Measurements from ENCODE around the gene SLC24A3.

SLC24A3 gene

DNA sequence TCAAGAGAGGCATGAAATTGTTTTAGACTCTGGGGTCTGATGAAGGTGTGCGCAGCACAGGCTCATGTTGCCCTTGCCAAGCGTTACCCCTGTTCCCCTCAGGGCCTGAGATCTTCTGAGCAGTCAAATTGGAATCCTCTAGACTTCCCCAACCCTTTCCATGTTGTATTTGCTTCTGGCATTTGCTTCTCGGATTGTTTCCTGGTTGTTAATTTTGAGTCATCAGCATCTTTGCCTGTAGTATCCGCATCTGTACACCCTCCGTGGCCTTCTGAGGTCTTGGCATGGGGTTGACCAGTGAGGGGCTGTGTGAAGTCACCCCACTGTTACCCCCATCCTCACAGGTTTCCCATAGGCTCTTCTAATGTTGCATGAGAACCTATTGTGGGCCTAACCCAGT lies 40.9 kb downstream of the SLC24A3 start:
- Histone ChIP-seq H3K4me1 (ENCODE audit: control insufficient read depth, low read length) (no peaks in the 10 kb centered on the region), H3K9me2 (replicated peaks; ENCODE audit: control insufficient read depth, low read length) (no peaks in the 10 kb centered on the region), H3K27me3 (ENCODE audit: control insufficient read depth, low read length) (no peaks in the 10 kb centered on the region), H3K4me2 (ENCODE audit: low read length) (no peak overlapping the region), H3K36me3 (ENCODE audit: control insufficient read depth, low read length) (no peaks in the 10 kb centered on the region), H3K27ac (ENCODE audit: low read depth, low read length) (no peak overlapping the region), H3K4me3 (ENCODE audit: low read length) (no peak overlapping the region), H4K20me1 (ENCODE audit: control insufficient read depth, insufficient read depth, low read depth, low read length) (no peaks in the 10 kb centered on the region), H3K9me3 (ENCODE audit: control insufficient read depth, insufficient read depth, low read length) (no peaks in the 10 kb centered on the region), H3F3A (ENCODE audit: control insufficient read depth, insufficient read depth) (no peaks in the 10 kb centered on the region), H3K79me2 (ENCODE audit: control insufficient read depth, low read length) (no peaks in the 10 kb centered on the region)
- TF ChIP-seq CTCF (IDR thresholded peaks at IDR 0.05; ENCODE audit: low read depth, low read length, poor library complexity, severe bottlenecking) (no peak), EZH2phosphoT487 (IDR thresholded peaks at IDR 0.05; ENCODE audit: borderline replicate concordance, low read length) (no peak)

GRCh38 chr20:19253916-19254820 lies 41.7 kb downstream of the SLC24A3 start:
- no peaks in the 10 kb centered on the region for H4K20me1 ChIP-seq (ENCODE audit: control insufficient read depth, insufficient read depth, low read depth, low read length)
- no peaks in the 10 kb centered on the region for H3K9me2 ChIP-seq (replicated peaks; ENCODE audit: control insufficient read depth, low read length)
- no peaks in the 10 kb centered on the region for H3F3A ChIP-seq (ENCODE audit: control insufficient read depth, insufficient read depth)
- no peak overlapping the region for H3K4me3 ChIP-seq (ENCODE audit: low read length)
- no peak overlapping the region for H3K27ac ChIP-seq (ENCODE audit: low read depth, low read length)
- H3K27me3 ChIP-seq (ENCODE audit: control insufficient read depth, low read length) = no peaks in the 10 kb centered on the region
- H3K36me3 ChIP-seq (ENCODE audit: control insufficient read depth, low read length) = no peaks in the 10 kb centered on the region
- H3K9me3 ChIP-seq (ENCODE audit: control insufficient read depth, insufficient read depth, low read length) = no peaks in the 10 kb centered on the region
- TF ChIP-seq EZH2phosphoT487 (IDR thresholded peaks at IDR 0.05; ENCODE audit: borderline replicate concordance, low read length) (no peak), CTCF (IDR thresholded peaks at IDR 0.05; ENCODE audit: low read depth, low read length, poor library complexity, severe bottlenecking) (no peak)
- H3K4me2 ChIP-seq (ENCODE audit: low read length) = no peak overlapping the region
- no peaks in the 10 kb centered on the region for H3K79me2 ChIP-seq (ENCODE audit: control insufficient read depth, low read length)
- no peaks in the 10 kb centered on the region for H3K4me1 ChIP-seq (ENCODE audit: control insufficient read depth, low read length)

DNA sequence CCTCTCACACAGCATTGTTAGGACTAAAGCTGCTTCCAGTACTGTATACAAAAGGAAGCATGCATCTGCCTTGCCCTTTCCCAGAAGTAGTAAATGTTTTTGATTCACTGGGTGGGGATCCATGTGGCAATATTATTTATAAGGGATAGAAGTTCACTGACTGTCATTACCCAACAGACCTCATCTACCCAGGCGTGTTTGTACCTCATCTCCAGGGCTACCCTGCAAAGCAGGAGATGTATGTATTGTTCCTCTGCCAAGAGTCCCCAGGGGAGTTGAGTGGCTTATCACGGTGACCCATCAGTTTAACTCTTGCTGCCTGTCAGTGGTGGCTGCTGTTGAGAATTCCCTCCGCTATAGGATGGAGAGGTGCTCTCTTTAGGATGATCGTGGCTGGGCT lies 42.5 kb downstream of the SLC24A3 start:
- Histone ChIP-seq H3K4me1 (ENCODE audit: control insufficient read depth, low read length) (no peaks in the 10 kb centered on the region), H3K79me2 (ENCODE audit: control insufficient read depth, low read length) (no peaks in the 10 kb centered on the region), H3K27me3 (ENCODE audit: control insufficient read depth, low read length) (no peaks in the 10 kb centered on the region), H4K20me1 (ENCODE audit: control insufficient read depth, insufficient read depth, low read depth, low read length) (no peaks in the 10 kb centered on the region), H3K9me2 (replicated peaks; ENCODE audit: control insufficient read depth, low read length) (no peaks in the 10 kb centered on the region), H3K27ac (ENCODE audit: low read depth, low read length) (no peak overlapping the region), H3K4me3 (ENCODE audit: low read length) (no peak overlapping the region), H3K36me3 (ENCODE audit: control insufficient read depth, low read length) (no peaks in the 10 kb centered on the region), H3F3A (ENCODE audit: control insufficient read depth, insufficient read depth) (no peaks in the 10 kb centered on the region), H3K4me2 (ENCODE audit: low read length) (no peak overlapping the region), H3K9me3 (ENCODE audit: control insufficient read depth, insufficient read depth, low read length) (no peaks in the 10 kb centered on the region)
- no peak for TF ChIP-seq EZH2phosphoT487 (IDR thresholded peaks at IDR 0.05; ENCODE audit: borderline replicate concordance, low read length)
- no peak for TF ChIP-seq CTCF (IDR thresholded peaks at IDR 0.05; ENCODE audit: low read depth, low read length, poor library complexity, severe bottlenecking)

All from DOHH2 (cell line).